ENCODE measurements around the gene ADSL.

Gene ADSL

GRCh38 chr22:40328546-40329456, 17.5 kb upstream of the ADSL start:
- DNase-seq, result no peak

- no peak for DNase-seq
Observed at GRCh38 chr22:40329466-40329865, 16.8 kb upstream of the ADSL start.

GRCh38 chr22:40330086-40330485, 16.2 kb upstream of the ADSL start:
- DNase-seq, result no peak

DNA sequence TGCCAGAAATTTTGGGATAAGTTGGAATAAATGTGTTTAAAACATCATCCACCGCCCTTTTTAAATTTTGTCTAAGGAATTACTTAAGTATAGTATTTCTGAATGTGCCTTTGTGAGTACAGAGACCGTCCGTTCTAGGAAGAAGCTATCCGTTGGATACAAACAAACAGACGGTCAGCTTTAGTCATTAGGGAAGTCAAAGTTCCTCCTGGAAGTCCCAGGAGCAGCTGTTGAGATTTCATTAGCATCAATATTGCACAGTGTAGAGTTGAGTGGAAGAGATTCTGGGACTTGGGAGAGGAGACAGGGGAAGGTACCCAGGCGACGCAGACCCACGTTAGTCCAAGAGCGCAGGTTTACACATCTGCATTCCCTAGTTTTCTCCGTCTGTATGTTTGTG, 15.7 kb upstream of the ADSL start:
- no peak for DNase-seq

DNA sequence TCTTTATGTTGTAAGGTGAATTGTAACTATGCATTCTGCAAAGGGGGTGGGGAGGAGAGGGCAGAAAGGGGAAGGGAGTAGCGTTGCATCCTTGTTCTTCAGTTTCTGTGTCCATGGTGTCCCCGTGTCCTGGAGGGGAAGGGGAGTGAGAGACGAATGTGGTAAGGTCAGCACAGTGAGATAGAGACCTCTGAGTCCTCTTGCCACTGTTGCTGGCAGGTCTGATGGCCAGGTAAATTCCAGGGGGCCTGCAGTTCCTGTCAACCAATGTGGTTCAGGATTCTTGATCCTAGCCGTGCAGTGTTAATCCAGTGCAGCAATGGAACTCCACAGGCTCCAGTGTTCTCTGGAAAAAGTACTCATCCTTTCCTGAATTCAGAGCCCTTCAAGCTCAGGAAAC, 14.6 kb upstream of the ADSL start:
- DNase-seq, result no peak

- no peak for DNase-seq
Observed at GRCh38 chr22:40332319-40332781, 13.9 kb upstream of the ADSL start.

DNA sequence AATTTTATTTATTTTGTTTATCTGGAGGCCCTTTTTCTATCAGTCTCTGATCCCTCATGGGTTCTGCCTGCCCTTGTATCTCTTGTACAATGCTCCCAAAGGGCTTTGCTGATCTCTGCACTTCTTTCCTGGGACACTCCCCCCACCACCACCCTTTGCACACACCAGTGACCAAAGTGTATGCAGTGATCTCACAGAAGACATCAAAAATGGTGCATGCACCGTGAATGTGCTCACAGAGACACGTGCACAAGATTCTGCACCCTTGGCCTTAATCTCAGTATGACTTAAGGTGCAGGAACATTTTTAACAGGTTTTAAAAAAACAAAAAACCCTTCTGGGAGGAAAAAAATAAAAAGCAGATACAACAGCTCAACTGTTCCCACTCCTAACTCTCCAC, 12.2 kb upstream of the ADSL start:
- no peak for DNase-seq

DNA sequence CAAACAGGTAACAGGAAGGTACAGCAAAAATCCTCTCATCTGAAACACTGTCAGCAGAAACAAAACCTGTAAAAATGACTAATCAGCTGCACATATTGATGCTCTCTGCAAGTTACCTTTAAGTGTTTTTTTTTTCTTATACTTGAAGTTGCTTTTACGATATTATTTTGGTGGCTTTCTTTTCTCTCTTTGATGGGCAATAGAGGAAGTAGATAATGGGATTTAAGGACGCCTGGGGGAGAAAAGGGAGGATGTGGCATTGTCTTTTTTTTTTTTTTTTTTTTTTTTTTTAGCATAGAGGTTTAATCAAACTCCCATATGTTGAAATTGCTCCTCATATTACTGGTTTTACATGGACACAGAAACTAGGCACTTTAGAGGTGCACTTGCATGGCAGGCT, 11.4 kb upstream of the ADSL start:
- DNase-seq, result no peak

DNA sequence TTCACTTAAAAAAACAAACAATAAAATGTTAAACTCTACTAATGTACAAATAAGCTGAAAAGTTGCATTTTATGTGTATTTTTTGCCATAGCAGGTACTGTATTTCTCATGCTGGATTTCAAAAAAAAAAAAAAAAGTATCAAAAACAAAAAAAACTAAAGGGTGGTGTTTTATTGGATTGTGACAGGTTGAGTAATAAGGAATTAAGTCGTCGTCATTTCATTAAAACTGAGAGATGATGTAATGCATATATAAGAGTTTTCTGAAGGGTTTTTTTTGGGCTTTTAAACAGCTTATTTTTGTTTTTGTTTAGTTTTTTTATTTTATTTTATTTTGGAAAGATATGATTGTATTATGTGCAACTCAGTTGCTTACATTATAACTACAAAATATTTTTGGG, 10.9 kb upstream of the ADSL start:
- DNase-seq, result no peak

DNA sequence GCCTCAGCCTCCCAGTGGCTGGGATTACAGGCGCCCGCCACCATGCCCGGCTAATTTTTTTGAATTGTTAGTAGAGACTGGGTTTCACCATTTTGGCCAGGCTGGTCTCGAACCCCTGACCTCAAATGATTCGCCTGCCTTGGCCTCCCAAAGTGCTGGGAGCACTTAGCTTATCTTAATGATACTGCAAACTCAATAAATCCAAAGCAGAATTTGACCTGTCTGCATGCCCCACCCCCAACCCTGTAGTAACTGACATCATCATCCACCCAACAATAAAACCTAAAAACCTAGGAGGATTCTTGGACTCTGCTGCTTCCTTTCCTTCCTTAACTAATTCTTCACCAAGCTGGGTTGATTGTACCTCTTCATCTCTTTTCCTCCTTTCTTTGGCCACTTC, 6.3 kb upstream of the ADSL start:
- DNase-seq, result no peak

- DNase-seq, result no peak
Observed at GRCh38 chr22:40341604-40342003, 4.7 kb upstream of the ADSL start.

DNA sequence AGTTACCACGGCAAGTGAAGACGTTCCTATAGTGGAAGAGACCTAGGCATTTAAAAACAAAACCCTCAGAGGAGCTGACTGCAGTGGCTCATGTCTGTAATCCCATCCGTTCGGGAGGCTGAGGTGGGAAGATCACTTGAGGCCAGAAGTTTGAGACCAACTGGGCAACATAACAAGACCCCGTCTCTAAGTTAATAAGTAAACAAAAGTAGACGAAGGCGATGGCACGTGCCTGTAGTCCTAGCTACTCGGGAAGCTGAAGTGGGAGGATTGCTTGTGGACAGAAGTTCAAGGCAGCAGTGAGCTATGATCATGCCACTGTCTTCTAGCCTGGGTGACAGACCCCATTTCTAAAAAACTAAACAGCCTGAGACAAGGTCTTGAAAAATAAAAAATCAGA, 3.8 kb upstream of the ADSL start:
- DNase-seq, result no peak

DNA sequence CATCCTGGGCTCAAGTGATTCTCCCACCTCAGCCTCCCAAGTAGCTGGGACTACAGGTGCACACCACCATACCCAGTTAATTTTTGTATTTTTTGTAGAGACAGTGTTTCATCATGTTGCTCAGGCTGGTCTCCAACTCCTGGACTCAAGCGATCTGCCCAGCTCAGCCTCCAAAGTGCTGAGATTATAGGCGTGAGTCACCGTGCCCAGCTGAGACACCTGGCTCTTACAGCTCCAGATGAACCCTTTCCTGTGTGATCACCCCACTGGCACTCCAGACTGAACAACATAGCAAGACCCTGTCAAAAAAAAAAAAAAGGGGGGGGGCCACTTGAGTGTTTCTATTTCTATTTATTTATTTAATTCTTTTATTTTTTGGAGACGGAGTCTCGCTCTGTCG, 1.0 kb upstream of the ADSL start:
- no peak for DNase-seq

DNA sequence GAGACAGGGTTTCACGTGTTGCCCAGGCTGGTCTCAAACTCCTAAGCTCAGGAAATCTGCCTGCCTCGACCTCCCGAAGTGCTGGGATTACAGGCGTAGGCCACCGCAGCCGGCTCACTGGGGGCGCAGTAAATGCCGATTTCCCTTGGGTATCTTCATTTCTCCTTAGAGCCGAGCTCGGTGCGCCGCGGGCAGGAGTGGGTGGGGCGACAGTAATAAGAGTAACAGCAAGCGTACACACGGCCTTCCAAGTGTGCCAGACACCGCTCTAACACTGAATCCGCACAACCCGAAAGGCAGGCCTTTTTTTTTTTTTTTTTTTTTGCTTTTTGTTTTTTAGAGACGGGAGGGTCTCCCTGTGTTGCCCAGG, 500 bp upstream of the ADSL start:
- DNase-seq, result no peak

GRCh38 chr22:40347300-40347699, 1.0 kb downstream of the ADSL start:
- DNase-seq, result no peak

DNA sequence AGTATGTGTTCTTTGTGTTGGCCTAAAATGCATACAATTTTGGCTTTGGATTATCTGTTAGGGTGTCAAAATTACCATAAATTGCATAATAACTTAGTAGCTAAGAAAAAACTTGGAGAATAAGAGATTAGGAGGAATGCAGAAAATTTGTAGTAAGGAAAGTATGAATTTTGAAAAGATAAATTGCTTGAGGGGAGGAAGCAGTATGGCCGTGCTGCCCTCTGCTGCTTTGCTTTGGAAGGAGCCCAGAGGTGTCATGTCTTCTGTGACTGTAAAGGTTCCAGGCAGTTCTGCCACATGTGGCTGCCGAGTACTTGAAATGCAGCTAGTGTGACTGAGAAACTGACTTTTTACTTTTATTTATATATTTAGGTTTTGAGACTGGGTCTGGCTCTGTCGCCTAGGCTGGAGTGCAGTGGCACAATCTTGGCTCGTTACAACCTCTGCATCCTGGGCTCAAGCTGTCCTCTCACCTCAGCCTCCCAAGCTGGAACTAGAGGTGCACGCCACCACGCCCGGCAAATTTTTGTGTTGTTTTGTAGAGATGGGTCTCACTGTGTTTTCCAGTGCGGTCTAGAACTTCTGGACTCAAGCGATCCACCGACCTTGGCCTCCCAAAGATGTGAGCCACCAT, 1.8 kb downstream of the ADSL start:
- DNase-seq, result no peak

DNA sequence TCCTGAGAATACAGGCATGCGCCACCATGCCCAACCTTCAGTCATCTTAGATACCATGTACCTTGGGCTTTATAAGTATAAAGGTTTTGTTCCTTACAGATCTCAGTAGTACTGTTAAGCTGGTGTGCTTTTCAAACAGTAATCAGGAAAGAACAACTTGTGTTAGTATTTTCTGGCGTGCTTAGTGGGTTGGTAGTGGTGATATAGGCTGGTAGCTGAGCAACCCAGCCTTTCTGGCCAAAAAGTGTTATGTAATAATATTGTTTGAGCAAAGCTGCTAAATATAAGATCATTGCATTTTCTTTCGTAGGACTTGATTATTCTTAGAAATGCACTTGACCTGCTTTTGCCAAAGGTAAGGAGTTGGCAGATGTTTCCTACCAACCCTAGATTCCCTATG, 6.5 kb downstream of the ADSL start:
- no peak for DNase-seq

GRCh38 chr22:40361100-40361499, 14.8 kb downstream of the ADSL start:
- no peak for DNase-seq

DNA sequence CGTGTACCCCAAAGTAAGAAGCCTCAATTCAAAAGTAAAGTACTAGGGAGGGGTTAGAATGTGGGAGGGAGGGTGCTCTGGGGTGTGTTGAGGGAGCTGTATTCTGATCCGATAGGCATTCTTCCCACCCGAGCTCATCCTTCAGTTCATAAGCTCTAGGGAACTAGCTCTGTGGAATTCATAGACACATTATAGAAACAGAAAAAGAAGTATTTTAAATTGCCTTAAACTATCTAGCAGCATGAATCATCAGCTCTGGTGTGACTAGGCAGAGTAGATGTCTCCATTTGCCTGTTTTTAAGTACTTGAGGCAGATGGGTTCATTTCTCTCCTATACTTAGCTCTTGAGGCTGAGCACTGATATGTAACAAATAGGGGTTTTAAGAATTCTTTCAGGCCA, 16.8 kb downstream of the ADSL start:
- DNase-seq, result no peak

DNA sequence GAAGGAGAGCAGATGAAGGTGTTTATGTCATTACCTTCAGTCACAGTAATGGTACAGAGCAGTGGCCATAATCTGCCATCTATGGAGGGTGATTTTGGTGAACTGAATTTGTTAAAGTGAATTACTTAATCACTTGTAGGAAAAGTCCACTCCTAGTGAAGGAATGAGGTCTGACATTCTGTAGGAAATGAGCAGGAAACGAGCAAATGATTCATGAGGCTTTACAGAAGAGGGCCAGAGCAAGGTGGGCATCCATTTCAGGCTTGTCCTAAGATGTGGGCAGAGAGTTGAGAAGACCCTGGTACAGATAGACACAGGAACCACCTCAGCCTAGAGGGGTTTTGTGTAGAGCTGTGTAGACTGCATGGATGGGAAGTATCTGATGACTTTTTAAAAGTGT, 18.1 kb downstream of the ADSL start:
- no peak for DNase-seq

GRCh38 chr22:40366068-40366467, 19.8 kb downstream of the ADSL start:
- DNase-seq, result no peak

GRCh38 chr22:40367342-40367741, 21.0 kb downstream of the ADSL start:
- DNase-seq, result no peak

- DNase-seq, result no peak
Observed at GRCh38 chr22:40368016-40368415, 21.7 kb downstream of the ADSL start.

- DNase-seq, result no peak
Observed at GRCh38 chr22:40368836-40369235, 22.5 kb downstream of the ADSL start.

DNA sequence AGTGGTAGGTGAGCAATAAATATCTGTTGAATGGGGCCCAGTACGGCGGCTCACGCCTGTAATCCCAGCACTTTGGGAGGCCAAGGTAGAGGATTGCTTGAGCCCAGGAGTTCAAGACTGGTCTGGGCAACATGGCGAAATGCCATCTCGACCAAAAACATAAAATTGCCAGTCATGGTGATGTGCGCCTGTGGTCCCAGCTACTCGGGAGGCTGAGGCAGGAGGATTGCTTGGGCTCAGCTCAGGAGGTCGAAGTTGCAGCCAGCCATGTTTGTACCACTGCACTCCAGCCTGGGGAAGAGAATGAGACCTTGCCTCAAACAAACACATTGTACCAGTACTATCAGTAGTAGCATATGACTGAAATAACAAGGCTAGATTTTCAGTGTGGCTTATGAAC, 28.3 kb downstream of the ADSL start:
- no peak for DNase-seq
